ENCODE results near the gene HLA-C.
"Not testable (repeated sequence)": the region's sequence is repeated elsewhere in the genome, so short reads cannot be mapped to it uniquely, and the experiment has no call there.

HLA-C gene

GRCh38 chr6:31271641-31272357 lies at the start of gene HLA-C:
Gene HLA-C (minus strand): TSS chr6:31272092. CDS start chr6:31272071, 21 bp downstream.
- DNase-seq (ENCODE audit: low read depth, low spot score): peak; percentile 95

GRCh38 chr6:31321005-31321707 lies 49.3 kb upstream of the HLA-C start:
- DNase-seq (ENCODE audit: low read depth, low spot score): no peak

GRCh38 chr6:31317036-31317435 lies 45.1 kb upstream of the HLA-C start:
- no peak for DNase-seq (ENCODE audit: low read depth, low spot score)

DNA sequence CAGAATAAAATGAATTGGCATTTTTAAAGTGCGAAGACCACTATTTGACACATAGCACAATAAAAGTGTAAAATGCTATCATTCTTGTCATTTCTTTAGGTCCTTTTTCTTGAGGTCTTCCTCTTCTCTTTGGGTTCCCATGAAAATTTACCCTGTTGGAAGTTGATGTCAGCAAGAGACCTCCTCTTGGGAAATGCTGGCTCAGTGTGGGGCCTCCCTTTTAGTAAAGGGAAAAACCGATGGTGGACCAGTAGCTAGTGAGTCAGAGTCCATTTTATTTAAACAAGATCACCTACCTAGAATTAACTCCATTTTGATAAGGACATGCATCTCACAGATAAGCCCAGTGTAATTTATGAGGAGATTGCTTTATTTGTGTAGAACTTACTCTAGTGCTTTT lies 37.7 kb upstream of the HLA-C start:
- no peak for DNase-seq (ENCODE audit: low read depth, low spot score)

GRCh38 chr6:31308845-31309175 lies 36.9 kb upstream of the HLA-C start:
- no peak for DNase-seq (ENCODE audit: low read depth, low spot score)

DNA sequence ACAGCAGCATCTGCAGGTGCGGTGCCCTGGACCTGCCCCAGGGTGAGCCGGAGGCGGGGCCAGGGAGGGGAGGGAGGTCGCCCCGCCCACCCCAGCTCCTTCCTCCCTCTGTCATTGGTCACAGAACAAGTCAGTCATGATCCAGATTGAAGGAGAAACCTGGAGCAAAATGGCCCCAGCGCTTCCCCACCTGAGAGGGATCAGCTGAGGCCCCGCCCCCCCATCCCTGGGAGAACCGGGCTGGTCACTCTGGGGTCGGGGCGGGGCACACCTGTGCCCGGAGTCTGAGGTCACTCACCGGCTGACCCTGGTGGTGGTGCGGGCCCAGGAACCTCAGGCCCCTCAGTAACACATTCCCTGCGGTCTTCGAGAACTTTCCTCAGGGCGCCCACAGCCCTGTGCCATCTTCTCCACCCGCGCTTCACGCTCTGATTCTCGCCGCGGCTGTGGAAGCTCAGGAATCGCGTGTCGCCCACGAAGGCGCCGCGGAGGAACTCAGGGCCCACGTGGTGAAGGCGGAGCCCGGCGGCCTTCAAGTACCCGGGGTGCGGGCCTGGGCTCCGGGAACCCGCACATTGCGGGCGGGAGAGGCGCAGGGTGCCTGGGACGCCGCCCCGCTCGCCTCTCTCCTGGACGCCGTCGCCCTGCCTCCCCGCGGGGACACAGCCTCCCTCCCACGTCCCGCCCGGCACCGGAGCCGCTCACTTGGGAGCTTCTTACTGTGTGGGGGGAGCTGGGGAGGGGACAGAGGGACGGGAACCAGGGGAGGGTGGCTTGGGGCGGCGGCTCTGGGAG lies 36.4 kb upstream of the HLA-C start:
- DNase-seq (ENCODE audit: low read depth, low spot score): no peak

DNA sequence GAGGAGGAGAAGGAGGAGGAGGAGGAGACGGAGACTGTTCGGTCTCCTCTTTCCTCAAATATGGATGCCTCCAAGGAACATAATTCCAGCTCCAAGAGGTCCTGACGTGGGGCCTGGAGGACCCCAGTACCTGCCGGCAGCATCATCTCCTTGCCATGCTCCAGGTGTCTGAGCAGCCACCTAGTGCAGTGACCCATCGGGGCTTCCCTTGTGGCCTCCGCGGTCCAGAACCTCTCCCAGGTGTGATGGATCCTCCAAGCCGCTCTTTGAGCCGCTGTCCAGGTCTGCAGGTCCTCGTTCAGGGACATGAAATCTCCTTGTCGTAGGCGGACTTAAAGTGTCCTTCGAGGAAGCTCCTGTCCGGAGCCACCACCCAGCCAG lies 35.8 kb upstream of the HLA-C start:
- no peak for DNase-seq (ENCODE audit: low read depth, low spot score)

GRCh38 chr6:31305703-31306219 lies 33.9 kb upstream of the HLA-C start:
- no peak for DNase-seq (ENCODE audit: low read depth, low spot score)

GRCh38 chr6:31304683-31305082 lies 32.8 kb upstream of the HLA-C start:
- no peak for DNase-seq (ENCODE audit: low read depth, low spot score)

DNA sequence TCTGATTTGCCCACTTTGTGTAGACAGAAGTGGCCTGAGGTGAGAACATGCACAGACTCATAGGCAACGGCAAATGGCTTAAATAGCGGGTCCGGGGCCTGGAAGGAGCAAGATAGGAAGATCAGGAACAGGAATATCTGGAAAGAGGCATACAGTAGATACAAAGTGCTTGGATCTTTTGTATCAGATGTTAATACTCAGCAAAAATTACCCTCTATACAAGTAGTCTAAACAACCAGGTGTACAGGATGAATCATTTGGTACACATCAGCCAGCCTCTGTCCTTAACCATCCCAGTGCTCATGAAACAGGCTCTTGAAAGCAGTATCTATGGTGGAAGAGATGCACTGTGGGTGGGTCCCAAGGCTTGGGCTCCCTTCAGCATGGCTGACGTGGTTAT lies 28.9 kb upstream of the HLA-C start:
- DNase-seq (ENCODE audit: low read depth, low spot score): no peak

DNA sequence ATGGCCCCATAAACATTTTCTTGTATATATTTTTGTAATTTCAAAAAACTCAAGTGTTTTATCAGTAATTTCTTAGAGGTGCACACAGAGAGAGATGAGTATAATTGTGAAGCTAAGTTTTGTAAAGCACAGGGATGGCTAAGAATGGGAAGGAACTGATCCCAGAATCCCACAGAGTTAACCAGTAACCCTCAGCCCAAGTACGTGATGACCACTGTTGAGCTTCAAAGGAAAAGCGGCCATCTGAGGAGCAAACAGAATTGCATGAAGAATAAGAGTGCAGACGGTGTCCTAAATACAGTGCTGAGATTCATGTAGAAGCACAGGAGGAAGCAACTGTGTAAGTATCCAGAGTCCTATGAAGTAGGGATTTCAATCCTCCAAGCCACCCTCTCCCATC lies 28.1 kb upstream of the HLA-C start:
- DNase-seq (ENCODE audit: low read depth, low spot score): no peak

- no peak for DNase-seq (ENCODE audit: low read depth, low spot score)
These were observed 27.6 kb upstream of the HLA-C start for GRCh38 chr6:31299511-31299910.

GRCh38 chr6:31294056-31294455 lies 22.2 kb upstream of the HLA-C start:
- no peak for DNase-seq (ENCODE audit: low read depth, low spot score)

GRCh38 chr6:31293343-31293742 lies 21.5 kb upstream of the HLA-C start:
- DNase-seq (ENCODE audit: low read depth, low spot score): peak; percentile 61

- DNase-seq (ENCODE audit: low read depth, low spot score): no peak
These were observed 17.9 kb upstream of the HLA-C start for GRCh38 chr6:31289788-31290187.

- no peak for DNase-seq (ENCODE audit: low read depth, low spot score)
These were observed 15.7 kb upstream of the HLA-C start for GRCh38 chr6:31287619-31288018.

GRCh38 chr6:31285982-31286381 lies 14.1 kb upstream of the HLA-C start:
- no peak for DNase-seq (ENCODE audit: low read depth, low spot score)

GRCh38 chr6:31285486-31285885 lies 13.6 kb upstream of the HLA-C start:
- DNase-seq (ENCODE audit: low read depth, low spot score): no peak

- not testable (repeated sequence) for DNase-seq (ENCODE audit: low read depth, low spot score)
These were observed 7.8 kb upstream of the HLA-C start for GRCh38 chr6:31279647-31280046.

DNA sequence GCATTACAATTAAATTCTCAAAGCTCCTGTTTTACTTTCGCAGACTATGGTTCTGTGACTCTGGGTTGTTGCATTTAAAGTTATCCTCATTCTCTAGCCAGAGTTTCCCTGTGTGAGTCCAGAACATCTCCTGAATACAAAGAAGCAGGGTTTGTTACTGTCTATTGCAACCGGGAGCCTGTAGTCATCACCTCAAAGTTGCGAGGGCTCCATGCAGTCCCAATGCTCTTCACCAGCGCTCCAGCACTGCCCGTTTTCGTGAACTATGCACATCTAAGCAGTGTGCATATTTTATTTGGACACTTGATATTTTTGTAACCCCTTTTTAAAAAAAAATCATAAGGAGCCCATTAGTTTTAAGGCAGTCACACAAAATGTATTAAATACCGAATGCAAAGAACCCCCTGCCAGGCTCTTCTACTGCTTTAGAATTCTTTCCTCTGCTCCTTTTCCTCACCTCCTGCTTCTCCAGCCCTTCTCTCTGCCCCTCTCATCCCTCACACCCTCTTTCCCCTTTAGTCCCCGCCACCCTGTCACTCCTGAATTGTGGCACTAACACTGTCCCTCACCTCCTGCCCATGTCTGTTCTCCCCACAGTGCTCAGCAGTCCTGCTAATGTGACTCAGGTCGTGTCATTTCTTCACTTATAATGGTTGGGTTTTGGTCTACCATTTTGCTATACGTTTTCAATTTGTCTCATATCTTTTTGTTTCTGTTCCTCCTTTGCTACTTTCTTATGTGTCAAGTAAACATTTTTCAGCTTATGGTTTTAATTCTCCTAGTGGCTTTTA lies 1.1 kb upstream of the HLA-C start:
- DNase-seq (ENCODE audit: low read depth, low spot score): no peak

GRCh38 chr6:31272436-31272835 lies 544 bp upstream of the HLA-C start:
- no peak for DNase-seq (ENCODE audit: low read depth, low spot score)

Data from astrocyte of the hippocampus (primary cell).